Neutrophil (primary cell): ENCODE data around the gene SUCLG1.

Experiments used
- H3K27ac ChIP-seq: fragments of 200-600 bp; sonication (generic); 2 replicates; pipeline ENCODE4 v1.5.1; 2016; ENCODE audit warnings: mild to moderate bottlenecking, moderate library complexity
- H3K27me3 ChIP-seq: fragments of 200-600 bp; sonication (generic); 2 replicates; pipeline ENCODE4 v1.6.0; 2016; ENCODE audit warnings: mild to moderate bottlenecking
- H3K36me3 ChIP-seq: fragments of 200-600 bp; sonication (generic); 2 replicates; pipeline ENCODE4 v1.5.1; 2017
- H3K4me1 ChIP-seq, 2 experiments: fragments of 200-600 bp in 1 of 2; sonication (generic) in 1 of 2; 1 replicate in 1 of 2; 2 replicates in 1 of 2; pipeline versions ENCODE4 v1.5.1 to v1.6.1; 2013 to 2016; ENCODE audit warnings: low read depth in 1 of 2, low read length in 1 of 2, mild to moderate bottlenecking in 1 of 2, moderate library complexity in 1 of 2; ENCODE audit not compliant: control insufficient read depth in 1 of 2, insufficient read depth in 1 of 2
- H3K4me3 ChIP-seq, 2 experiments: fragments of 200-600 bp in 1 of 2; sonication (generic) in 1 of 2; 1 replicate in 1 of 2; 2 replicates in 1 of 2; pipeline ENCODE4 v1.5.1; 2013 to 2016; ENCODE audit warnings: low read depth in 1 of 2, low read length in 1 of 2, mild to moderate bottlenecking in 1 of 2, moderate library complexity in 1 of 2
- H3K9me3 ChIP-seq: fragments of 200-600 bp; sonication (generic); 2 replicates; pipeline ENCODE4 v1.5.1; 2016
- CTCF ChIP-seq: fragments of 200-600 bp; sonication (generic); IDR thresholded peaks from 2 replicates; pipeline ENCODE4 v1.5.1; 2016; ENCODE audit warnings: antibody characterized with exemption

Gene SUCLG1

GRCh38 chr2:84461310-84461709, 2.2 kb upstream of the SUCLG1 start:
- H3K9me3 ChIP-seq, result no peaks in the 10 kb centered on the region
- H3K4me1 ChIP-seq, result peaks cover 33 to 38% of the 10 kb centered on the region in 2 experiments
- no peaks in the 10 kb centered on the region for H3K36me3 ChIP-seq
- no peak for TF ChIP-seq CTCF
- H3K4me3 ChIP-seq, result no peak overlapping the region
- no peaks in the 10 kb centered on the region for H3K27me3 ChIP-seq
- no peak overlapping the region for H3K27ac ChIP-seq

- Histone ChIP-seq H3K27me3 (no peaks in the 10 kb centered on the region), H3K9me3 (no peaks in the 10 kb centered on the region), H3K4me3 (no peak overlapping the region), H3K4me1 (peaks cover 39 to 44% of the 10 kb centered on the region in 2 experiments), H3K27ac (no peak overlapping the region), H3K36me3 (no peaks in the 10 kb centered on the region)
- TF ChIP-seq CTCF, result no peak
These were observed 1.6 kb upstream of the SUCLG1 start for GRCh38 chr2:84460670-84461069.

- Histone ChIP-seq H3K9me3 (no peaks in the 10 kb centered on the region), H3K4me3 (peak overlapping the region; percentile 80 to 91), H3K4me1 (peaks cover 41 to 44% of the 10 kb centered on the region in 2 experiments), H3K36me3 (no peaks in the 10 kb centered on the region), H3K27me3 (no peaks in the 10 kb centered on the region), H3K27ac (peak overlapping the region; percentile 90)
- TF ChIP-seq CTCF, result no peak
These were observed 907 bp upstream of the SUCLG1 start for GRCh38 chr2:84459944-84460429.

GRCh38 chr2:84458551-84459017, 496 bp downstream of the SUCLG1 start:
- Histone ChIP-seq H3K9me3 (no peaks in the 10 kb centered on the region), H3K36me3 (no peaks in the 10 kb centered on the region), H3K27ac (peak overlapping the region; percentile 90), H3K4me3 (peak overlapping the region; percentile 80 to 91), H3K27me3 (no peaks in the 10 kb centered on the region), H3K4me1 (peaks cover 41 to 48% of the 10 kb centered on the region in 2 experiments)
- no peak for TF ChIP-seq CTCF

- H3K4me1 ChIP-seq, result peaks cover 46 to 52% of the 10 kb centered on the region in 2 experiments
- H3K9me3 ChIP-seq, result no peaks in the 10 kb centered on the region
- H3K36me3 ChIP-seq, result no peaks in the 10 kb centered on the region
- H3K4me3 ChIP-seq, result peak overlapping the region in 1 of 2 experiments; percentile 80
- peak overlapping the region; percentile 53 for H3K27ac ChIP-seq
- no peaks in the 10 kb centered on the region for H3K27me3 ChIP-seq
- TF ChIP-seq CTCF, result no peak
These were observed 1.4 kb downstream of the SUCLG1 start for GRCh38 chr2:84457686-84458085.
